Measurements from ENCODE around the gene STAB1. TPM values are rescaled to one million over a fixed set of nuclear protein-coding genes. Genes with fewer than 3 reads are reported as not detected.

The STAB1 gene
- total RNA-seq, 6 donors from 2014 or later: 42.9 to 259 (median 125) TPM

DNA sequence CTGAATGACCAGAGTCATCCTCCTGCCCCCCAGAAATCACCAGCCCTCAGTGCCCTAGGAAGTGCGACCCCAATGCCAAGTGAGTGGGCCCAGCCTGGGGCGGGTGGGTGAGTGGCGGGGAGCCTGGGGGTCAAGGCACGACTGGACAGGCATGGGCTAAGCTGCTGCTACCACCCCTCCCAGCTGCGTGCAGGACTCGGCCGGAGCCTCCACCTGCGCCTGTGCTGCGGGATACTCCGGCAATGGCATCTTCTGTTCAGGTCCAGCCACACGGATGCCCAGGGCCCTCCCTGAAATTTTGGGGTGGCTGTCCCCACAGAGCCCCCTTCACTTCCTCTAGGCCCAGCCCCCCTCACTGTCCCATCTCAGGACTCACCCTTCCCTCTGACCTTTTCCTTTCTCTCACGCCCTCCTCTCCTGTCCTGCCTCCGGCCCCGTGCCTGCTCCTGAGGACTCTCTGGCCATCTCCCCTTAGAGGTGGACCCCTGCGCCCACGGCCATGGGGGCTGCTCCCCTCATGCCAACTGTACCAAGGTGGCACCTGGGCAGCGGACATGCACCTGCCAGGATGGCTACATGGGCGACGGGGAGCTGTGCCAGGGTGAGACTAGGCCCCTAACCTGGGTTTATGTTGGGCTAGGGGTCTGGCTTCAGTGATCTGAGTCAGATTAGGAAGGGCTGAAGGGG, 21.5 kb downstream of the STAB1 start:
- Histone ChIP-seq H3K27ac (no peak overlapping the region), H3K4me3 (no peak overlapping the region), H3K9me3 (no peaks in the 10 kb centered on the region), H3K27me3 (no peaks in the 10 kb centered on the region), H3K36me3 (peaks cover 0 to 57% (median 10%) of the 10 kb centered on the region in 4 donors), H3K4me1 (peaks cover 0 to 6% (median 0%) of the 10 kb centered on the region in 4 donors)
- TF ChIP-seq POLR2AphosphoS5 (IDR thresholded peaks at IDR 0.05) (no peak), EP300 (IDR thresholded peaks at IDR 0.05) (no peak), POLR2A (IDR thresholded peaks at IDR 0.05) (no peak)
- TF ChIP-seq, protein P1, sequence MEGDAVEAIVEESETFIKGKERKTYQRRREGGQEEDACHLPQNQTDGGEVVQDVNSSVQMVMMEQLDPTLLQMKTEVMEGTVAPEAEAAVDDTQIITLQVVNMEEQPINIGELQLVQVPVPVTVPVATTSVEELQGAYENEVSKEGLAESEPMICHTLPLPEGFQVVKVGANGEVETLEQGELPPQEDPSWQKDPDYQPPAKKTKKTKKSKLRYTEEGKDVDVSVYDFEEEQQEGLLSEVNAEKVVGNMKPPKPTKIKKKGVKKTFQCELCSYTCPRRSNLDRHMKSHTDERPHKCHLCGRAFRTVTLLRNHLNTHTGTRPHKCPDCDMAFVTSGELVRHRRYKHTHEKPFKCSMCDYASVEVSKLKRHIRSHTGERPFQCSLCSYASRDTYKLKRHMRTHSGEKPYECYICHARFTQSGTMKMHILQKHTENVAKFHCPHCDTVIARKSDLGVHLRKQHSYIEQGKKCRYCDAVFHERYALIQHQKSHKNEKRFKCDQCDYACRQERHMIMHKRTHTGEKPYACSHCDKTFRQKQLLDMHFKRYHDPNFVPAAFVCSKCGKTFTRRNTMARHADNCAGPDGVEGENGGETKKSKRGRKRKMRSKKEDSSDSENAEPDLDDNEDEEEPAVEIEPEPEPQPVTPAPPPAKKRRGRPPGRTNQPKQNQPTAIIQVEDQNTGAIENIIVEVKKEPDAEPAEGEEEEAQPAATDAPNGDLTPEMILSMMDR (IDR thresholded peaks at IDR 0.05): no peak
- no peak for ATAC-seq (ENCODE audit: low FRiP score in 2 of 2)
- peak in 1 of 2 donors; percentile 70 for DNase-seq
- WGBS, 2 donors: 91 to 92% methylated on average over 16 to 18 of the region's 19 CpGs

DNA sequence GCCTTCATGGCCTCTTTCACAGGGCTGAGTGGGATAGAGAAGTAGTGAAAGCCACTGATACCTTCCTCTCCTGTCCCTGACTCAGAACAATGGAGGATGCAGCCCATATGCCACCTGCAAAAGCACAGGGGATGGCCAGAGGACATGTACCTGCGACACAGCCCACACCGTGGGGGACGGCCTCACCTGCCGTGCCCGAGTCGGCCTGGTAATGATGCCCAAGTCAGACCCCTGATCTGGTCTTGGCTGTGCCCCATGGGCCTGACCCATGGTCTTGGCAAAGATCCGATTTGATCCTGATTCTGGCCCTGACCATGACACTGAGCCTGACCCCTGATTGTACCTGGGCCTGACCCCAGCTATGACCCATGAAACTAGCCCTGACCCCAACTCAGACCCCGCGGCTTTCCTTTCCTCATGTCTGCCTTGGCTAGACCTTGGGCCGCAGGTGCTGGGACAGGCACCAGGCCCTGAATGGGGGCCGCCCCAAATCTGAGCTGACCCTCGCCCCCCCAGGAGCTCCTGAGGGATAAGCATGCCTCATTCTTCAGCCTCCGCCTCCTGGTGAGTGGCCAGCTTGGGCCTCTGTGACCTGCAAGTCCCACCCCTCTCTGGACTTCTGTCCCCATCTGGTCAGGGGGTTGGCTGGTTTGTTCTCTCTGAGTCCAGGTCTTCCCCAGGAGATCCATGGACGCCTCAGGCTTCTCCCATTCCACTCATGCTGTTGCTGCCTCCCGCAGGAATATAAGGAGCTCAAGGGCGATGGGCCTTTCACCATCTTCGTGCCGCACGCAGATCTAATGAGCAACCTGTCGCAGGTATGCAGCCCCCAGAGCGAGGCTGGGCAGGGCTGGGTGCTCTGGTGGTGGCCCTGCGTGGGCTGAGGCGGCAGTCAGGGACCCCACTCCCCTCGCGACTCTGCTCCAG, 22.9 kb downstream of the STAB1 start:
- peak in 1 of 2 donors; percentile 63 for DNase-seq
- no peaks in the 10 kb centered on the region for H3K27me3 ChIP-seq
- H3K4me1 ChIP-seq: peaks cover 0 to 6% (median 0%) of the 10 kb centered on the region in 4 donors
- no peak overlapping the region for H3K27ac ChIP-seq
- no peak for ATAC-seq (ENCODE audit: low FRiP score in 2 of 2)
- 87 to 92% methylated on average over 7 to 25 of the region's 25 CpGs for WGBS, 2 donors
- H3K9me3 ChIP-seq: no peaks in the 10 kb centered on the region
- H3K4me3 ChIP-seq: peak overlapping the region in 3 of 4 donors; percentile 19 to 36 (median 31)
- H3K36me3 ChIP-seq: peaks cover 0 to 71% (median 17%) of the 10 kb centered on the region in 4 donors
- TF ChIP-seq POLR2A (IDR thresholded peaks at IDR 0.05): no peak
- no peak for TF ChIP-seq EP300 (IDR thresholded peaks at IDR 0.05)
- TF ChIP-seq, protein P1 (IDR thresholded peaks at IDR 0.05): no peak
- no peak for TF ChIP-seq POLR2AphosphoS5 (IDR thresholded peaks at IDR 0.05)

DNA sequence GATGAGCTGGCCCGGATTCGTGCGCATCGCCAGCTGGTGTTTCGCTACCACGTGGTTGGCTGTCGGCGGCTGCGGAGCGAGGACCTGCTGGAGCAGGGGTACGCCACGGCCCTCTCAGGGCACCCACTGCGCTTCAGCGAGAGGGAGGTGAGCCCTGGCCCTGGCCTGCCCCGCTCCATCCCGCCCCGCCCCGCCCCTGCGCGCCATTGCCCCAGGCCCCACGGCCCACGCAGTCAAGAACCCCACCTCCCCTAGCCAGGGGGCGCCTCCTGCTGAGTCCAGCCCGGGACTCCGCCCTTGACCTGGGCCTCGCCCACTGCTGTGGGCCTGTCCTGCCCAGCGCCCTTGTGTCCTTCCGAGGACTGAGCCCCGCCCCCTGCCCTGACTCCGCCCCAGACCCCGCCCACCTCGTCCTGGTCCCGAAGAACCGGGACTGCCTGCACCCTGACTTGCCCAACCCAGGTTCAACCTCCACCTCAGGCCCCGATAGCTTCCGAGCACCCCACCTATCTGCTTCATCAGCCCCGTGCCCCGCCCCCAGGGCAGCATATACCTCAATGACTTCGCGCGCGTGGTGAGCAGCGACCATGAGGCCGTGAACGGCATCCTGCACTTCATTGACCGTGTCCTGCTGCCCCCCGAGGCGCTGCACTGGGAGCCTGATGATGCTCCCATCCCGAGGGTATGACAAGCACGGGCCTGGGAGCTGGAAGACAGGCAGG, 23.7 kb downstream of the STAB1 start:
- Histone ChIP-seq H3K36me3 (peaks cover 0 to 79% (median 21%) of the 10 kb centered on the region in 4 donors), H3K9me3 (no peaks in the 10 kb centered on the region), H3K4me3 (peak overlapping the region in 3 of 4 donors; percentile 19 to 36 (median 31)), H3K4me1 (peaks cover 0 to 6% (median 0%) of the 10 kb centered on the region in 4 donors), H3K27me3 (no peaks in the 10 kb centered on the region), H3K27ac (peak overlapping the region in 1 of 4 donors; percentile 7)
- DNase-seq (peak in 1 of 2 donors; percentile 90), ATAC-seq (ENCODE audit: low FRiP score in 2 of 2) (peak in 1 of 2 donors; percentile 36)
- TF ChIP-seq EP300 (IDR thresholded peaks at IDR 0.05) (no peak), POLR2AphosphoS5 (IDR thresholded peaks at IDR 0.05) (no peak), POLR2A (IDR thresholded peaks at IDR 0.05) (no peak)
- TF ChIP-seq, protein P1 (IDR thresholded peaks at IDR 0.05): no peak
- WGBS, 2 donors: 63 to 73% methylated on average over 17 to 27 of the region's 50 CpGs

DNA sequence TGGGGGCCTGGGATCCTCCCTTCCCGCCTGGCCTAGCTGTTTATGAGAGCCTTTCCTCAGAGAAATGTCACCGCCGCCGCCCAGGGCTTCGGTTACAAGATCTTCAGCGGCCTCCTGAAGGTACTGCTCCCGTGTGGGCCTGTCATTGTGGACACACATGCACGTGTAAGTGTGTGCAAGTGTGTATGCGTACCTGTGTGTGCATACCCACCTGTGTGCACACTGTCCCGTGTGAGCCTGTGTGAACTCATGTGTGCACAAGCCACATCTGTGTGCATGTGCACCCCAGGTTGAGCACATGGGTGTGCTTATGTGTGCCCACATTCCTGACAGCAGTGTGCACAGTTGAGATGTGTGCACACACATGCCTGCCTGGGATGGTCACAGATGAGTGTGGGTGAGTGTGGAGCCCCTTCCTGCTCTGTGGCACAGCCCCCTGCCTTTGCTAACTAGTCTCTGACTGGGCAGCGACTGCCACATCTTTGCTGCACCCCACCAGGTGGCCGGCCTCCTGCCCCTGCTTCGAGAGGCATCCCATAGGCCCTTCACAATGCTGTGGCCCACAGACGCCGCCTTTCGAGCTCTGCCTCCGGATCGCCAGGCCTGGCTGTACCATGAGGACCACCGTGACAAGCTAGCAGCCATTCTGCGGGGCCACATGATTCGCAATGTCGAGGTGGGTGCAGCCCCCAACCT, 24.5 kb downstream of the STAB1 start:
- TF ChIP-seq, protein P1 (IDR thresholded peaks at IDR 0.05): no peak
- TF ChIP-seq EP300 (IDR thresholded peaks at IDR 0.05) (no peak), POLR2A (IDR thresholded peaks at IDR 0.05) (no peak), POLR2AphosphoS5 (IDR thresholded peaks at IDR 0.05) (no peak)

More for the DNA sequence above, 24.5 kb downstream of the STAB1 start:
- Histone ChIP-seq H3K9me3 (no peaks in the 10 kb centered on the region), H3K27me3 (no peaks in the 10 kb centered on the region), H3K27ac (no peak overlapping the region), H3K36me3 (peaks cover 0 to 81% (median 24%) of the 10 kb centered on the region in 4 donors), H3K4me3 (no peak overlapping the region), H3K4me1 (peaks cover 3 to 11% (median 4%) of the 10 kb centered on the region in 4 donors)
- no peak for DNase-seq
- WGBS, 2 donors: 94 to 96% methylated on average over 9 to 22 of the region's 22 CpGs
- no peak for ATAC-seq (ENCODE audit: low FRiP score in 2 of 2)
